MM.1S (cell line): Measurements from ENCODE around the gene MIEF1.
"Not testable (repeated sequence)": the region's sequence is repeated elsewhere in the genome, so short reads cannot be mapped to it uniquely, and the experiment has no call there.

Source experiments
- DNase-seq: peaks from one replicate; pipeline ENCODE4 v3.0.0-alpha.2; 2015
- H2AFZ ChIP-seq: fragments of 300-600 bp; sonication (generic); 2 replicates; pipeline ENCODE4 v1.6.0; 2016; ENCODE audit warnings: antibody characterized with exemption, low read length
- H3F3A ChIP-seq: fragments of 300-600 bp; sonication (generic); 2 replicates; pipeline ENCODE4 v1.6.1; 2016; ENCODE audit warnings: mild to moderate bottlenecking, antibody characterized with exemption, low read length, moderate library complexity, mixed read lengths; ENCODE audit not compliant: insufficient read depth
- H3K27ac ChIP-seq: fragments of 300-600 bp; sonication (generic); 2 replicates; pipeline ENCODE4 v1.5.1; 2016; ENCODE audit warnings: mild to moderate bottlenecking, low read length
- H3K27me3 ChIP-seq: fragments of 300-600 bp; sonication (generic); replicated peaks from 2 replicates; pipeline ENCODE4 v1.6.0; 2016; ENCODE audit warnings: low read length; ENCODE audit not compliant: insufficient read depth
- H3K36me3 ChIP-seq: fragments of 300-600 bp; sonication (generic); replicated peaks from 2 replicates; pipeline ENCODE4 v1.6.1; 2016; ENCODE audit warnings: mild to moderate bottlenecking, low read length, mixed read lengths; ENCODE audit not compliant: insufficient read depth
- H3K4me1 ChIP-seq: fragments of 300-600 bp; sonication (generic); 2 replicates; pipeline ENCODE4 v1.6.1; 2016; ENCODE audit warnings: low read length, mixed read lengths
- H3K4me2 ChIP-seq: fragments of 300-600 bp; sonication (generic); 2 replicates; pipeline ENCODE4 v1.6.0; 2016; ENCODE audit warnings: low read depth, low read length
- H3K4me3 ChIP-seq: fragments of 300-600 bp; sonication (generic); 2 replicates; pipeline ENCODE4 v1.5.1; 2016; ENCODE audit warnings: low read length, mixed read lengths
- H3K79me2 ChIP-seq: fragments of 300-600 bp; sonication (generic); 2 replicates; pipeline ENCODE4 v1.6.1; 2016; ENCODE audit warnings: mixed run types, low read length, mixed read lengths
- H3K9ac ChIP-seq: fragments of 300-600 bp; sonication (generic); 2 replicates; pipeline ENCODE4 v1.6.1; 2016; ENCODE audit warnings: low read length, mixed read lengths
- H3K9me2 ChIP-seq: fragments of 300-600 bp; sonication (generic); replicated peaks from 2 replicates; pipeline ENCODE4 v1.6.1; 2016; ENCODE audit warnings: mild to moderate bottlenecking, low read length, mixed read lengths; ENCODE audit not compliant: insufficient read depth
- H3K9me3 ChIP-seq: fragments of 300-600 bp; sonication (generic); replicated peaks from 2 replicates; pipeline ENCODE4 v1.6.1; 2016; ENCODE audit warnings: mild to moderate bottlenecking, low read length, mixed read lengths; ENCODE audit not compliant: insufficient read depth
- H4K20me1 ChIP-seq: fragments of 300-600 bp; sonication (generic); 2 replicates; pipeline ENCODE4 v1.6.1; 2016; ENCODE audit warnings: mild to moderate bottlenecking, low read length, moderate library complexity, mixed read lengths; ENCODE audit not compliant: insufficient read depth
- CTCF ChIP-seq: fragments of 300-600 bp; sonication (generic); IDR thresholded peaks from 2 replicates; pipeline ENCODE4 v1.5.1; 2016; ENCODE audit warnings: antibody characterized with exemption, low read length, mixed read lengths
- EZH2 ChIP-seq: fragments of 300-600 bp; sonication (generic); optimal IDR thresholded peaks from 2 replicates; pipeline ENCODE3; 2017; ENCODE audit warnings: low read depth, mild to moderate bottlenecking, antibody characterized with exemption, low read length, mixed read lengths
- EZH2phosphoT487 ChIP-seq: fragments of 300-600 bp; sonication (generic); IDR thresholded peaks from 2 replicates; pipeline ENCODE4 v1.6.1; 2018; ENCODE audit warnings: antibody characterized with exemption, low read length

Gene MIEF1

GRCh38 chr22:39518996-39519680 is 17.0 kb downstream of the MIEF1 start:
- Histone ChIP-seq H3K27ac (peak overlapping the region; percentile 85), H3K27me3 (no peaks in the 10 kb centered on the region), H3K9me2 (no peaks in the 10 kb centered on the region), H3F3A (peaks cover 76% of the 10 kb centered on the region), H3K79me2 (peaks cover 82% of the 10 kb centered on the region), H3K36me3 (peaks cover 15% of the 10 kb centered on the region), H3K4me1 (peaks cover 48% of the 10 kb centered on the region), H3K9ac (peak overlapping the region; percentile 100), H4K20me1 (peaks cover 26% of the 10 kb centered on the region), H3K4me2 (peak overlapping the region; percentile 70), H3K9me3 (no peaks in the 10 kb centered on the region), H3K4me3 (peak overlapping the region; percentile 100), H2AFZ (peak overlapping the region; percentile 34; the same call in 1 of the 2 replicates)
- DNase-seq = peak; percentile 39
- TF ChIP-seq CTCF (no peak), EZH2phosphoT487 (no peak), EZH2 (no peak)

GRCh38 chr22:39519681-39520225 is 17.7 kb downstream of the MIEF1 start:
- peak overlapping the region; percentile 100 for H3K9ac ChIP-seq
- peaks cover 80% of the 10 kb centered on the region for H3K79me2 ChIP-seq
- DNase-seq = peak; percentile 99
- no peaks in the 10 kb centered on the region for H3K9me3 ChIP-seq
- no peaks in the 10 kb centered on the region for H3K9me2 ChIP-seq
- peak overlapping the region; percentile 70 for H3K4me2 ChIP-seq
- peak overlapping the region; percentile 85 for H3K27ac ChIP-seq
- TF ChIP-seq CTCF (peak; percentile 51), EZH2phosphoT487 (no peak), EZH2 (no peak)
- peak overlapping the region; percentile 34 for H2AFZ ChIP-seq
- H3K4me1 ChIP-seq = peaks cover 42% of the 10 kb centered on the region
- peaks cover 28% of the 10 kb centered on the region for H4K20me1 ChIP-seq
- H3F3A ChIP-seq = peaks cover 76% of the 10 kb centered on the region
- H3K4me3 ChIP-seq = peak overlapping the region; percentile 100
- no peaks in the 10 kb centered on the region for H3K27me3 ChIP-seq
- peaks cover 15% of the 10 kb centered on the region for H3K36me3 ChIP-seq

GRCh38 chr22:39520226-39521105 is 18.4 kb downstream of the MIEF1 start, which contains the start of gene ATF4:
ATF4 (plus strand) TSS chr22:39520562; CDS start chr22:39521446, 884 bp downstream.
- H3F3A ChIP-seq = peaks cover 76% of the 10 kb centered on the region
- H3K27me3 ChIP-seq = no peaks in the 10 kb centered on the region
- H3K9me3 ChIP-seq = no peaks in the 10 kb centered on the region
- H3K27ac ChIP-seq = peak within 1 kb of the TSS; percentile 85
- no peaks in the 10 kb centered on the region for H3K9me2 ChIP-seq
- peaks cover 80% of the 10 kb centered on the region for H3K79me2 ChIP-seq
- TF ChIP-seq EZH2phosphoT487 (no peak), CTCF (no peak), EZH2 (no peak)
- H4K20me1 ChIP-seq = peaks cover 28% of the 10 kb centered on the region
- peaks cover 35% of the 10 kb centered on the region for H3K4me1 ChIP-seq
- H3K4me2 ChIP-seq = peak within 1 kb of the TSS; percentile 70
- H3K4me3 ChIP-seq = peak within 1 kb of the TSS; percentile 100
- DNase-seq = peak; percentile 53
- peaks cover 15% of the 10 kb centered on the region for H3K36me3 ChIP-seq
- H3K9ac ChIP-seq = peak within 1 kb of the TSS; percentile 100
- peak within 1 kb of the TSS; percentile 84 for H2AFZ ChIP-seq

- peaks cover 28% of the 10 kb centered on the region for H4K20me1 ChIP-seq
Measured at GRCh38 chr22:39521106-39521885, 19.2 kb downstream of the MIEF1 start.

More at GRCh38 chr22:39521106-39521885, 19.2 kb downstream of the MIEF1 start:
- not testable (repeated sequence) for H3K27me3 ChIP-seq, H3K9me2 ChIP-seq, H3K9me3 ChIP-seq, H2AFZ ChIP-seq, DNase-seq
- Histone ChIP-seq H3K4me3 (peak overlapping the region; percentile 100), H3K4me2 (peak overlapping the region; percentile 49), H3K36me3 (peaks cover 15% of the 10 kb centered on the region), H3K4me1 (peaks cover 26% of the 10 kb centered on the region), H3K27ac (peak overlapping the region; percentile 85; the same call in 1 of the 2 replicates), H3K79me2 (peaks cover 79% of the 10 kb centered on the region), H3K9ac (peak overlapping the region; percentile 100), H3F3A (peaks cover 75% of the 10 kb centered on the region)
